Endothelial cell of umbilical vein (primary cell): ENCODE results near the gene HADHB.

Experiments used
- CTCF ChIP-seq, 2 donors: IDR thresholded peaks; 1 replicate in 1 of 2; 2 replicates in 1 of 2; pipeline ENCODE4 v1.5.1; 2011; ENCODE audit warnings: low read length in 2 of 2, mild to moderate bottlenecking in 2 of 2, moderate library complexity in 2 of 2, control low read depth in 1 of 2, inconsistent platforms in 1 of 2, low read depth in 1 of 2; ENCODE audit not compliant: insufficient read depth in 1 of 2; ENCODE audit errors: extremely low read depth in 1 of 2
- POLR2AphosphoS5 ChIP-seq: IDR thresholded peaks from 2 replicates; pipeline ENCODE4 v1.6.1; 2012; ENCODE audit warnings: low read depth, mild to moderate bottlenecking, control low read depth, low read length, moderate library complexity; ENCODE audit not compliant: insufficient read depth

- no peak for TF ChIP-seq CTCF (IDR thresholded peaks at IDR 0.05; ENCODE audit: extremely low read depth in 1 of 2, insufficient read depth in 1 of 2, low read depth in 1 of 2, low read length in 2 of 2)
- no peak for TF ChIP-seq POLR2AphosphoS5
These were observed 543 bp downstream of the HADHB start for GRCh38 chr2:26245231-26245732.
